GM06990 (cell line): ENCODE results near the gene SPTBN5.

Source experiments
- DNase-seq: peaks from one replicate; pipeline ENCODE4 v3.0.0-alpha.2; 2011; ENCODE audit not compliant: insufficient read length; ENCODE audit errors: extremely low read depth
- H3K27me3 ChIP-seq: replicated peaks from 2 replicates; pipeline ENCODE4 v1.6.0; 2011; ENCODE audit warnings: low read length; ENCODE audit not compliant: control insufficient read depth, insufficient read depth
- H3K36me3 ChIP-seq: 2 replicates; pipeline ENCODE4 v1.5.1; 2011; ENCODE audit warnings: low read length; ENCODE audit not compliant: control insufficient read depth, insufficient read depth
- H3K4me3 ChIP-seq: replicated peaks from 2 replicates; pipeline ENCODE4 v1.5.1; 2011; ENCODE audit warnings: low read depth, mild to moderate bottlenecking, control low read depth, low read length
- TF ChIP-seq, protein P1 (sequence below): IDR thresholded peaks from 2 replicates; pipeline ENCODE4 v1.5.1; 2011; ENCODE audit warnings: low read length, control low read depth, mild to moderate bottlenecking, inconsistent platforms; ENCODE audit not compliant: insufficient read depth, poor library complexity, severe bottlenecking

Gene SPTBN5

DNA sequence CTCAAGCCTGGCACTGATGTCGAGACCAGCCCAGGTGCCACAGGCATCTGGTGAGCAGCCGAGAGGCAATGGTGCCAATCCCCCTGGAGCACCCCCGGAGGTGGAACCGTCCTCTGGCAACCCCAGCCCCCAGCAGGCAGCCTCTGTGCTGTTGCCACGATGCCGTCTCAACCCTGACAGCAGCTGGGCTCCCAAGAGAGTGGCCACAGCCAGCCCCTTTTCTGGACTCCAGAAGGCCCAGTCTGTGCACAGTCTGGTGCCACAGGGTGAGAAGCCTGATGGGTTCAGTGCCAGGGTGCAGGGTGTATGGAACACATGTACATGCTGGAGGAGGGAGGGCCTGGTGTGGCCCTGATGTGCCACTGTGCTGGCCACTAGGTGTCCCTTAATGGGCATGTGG is 70.9 kb downstream of the SPTBN5 start:
- Histone ChIP-seq H3K36me3 (peaks cover 26% of the 10 kb centered on the region), H3K4me3 (no peak overlapping the region), H3K27me3 (no peaks in the 10 kb centered on the region)
- DNase-seq: no peak
- TF ChIP-seq, protein P1, sequence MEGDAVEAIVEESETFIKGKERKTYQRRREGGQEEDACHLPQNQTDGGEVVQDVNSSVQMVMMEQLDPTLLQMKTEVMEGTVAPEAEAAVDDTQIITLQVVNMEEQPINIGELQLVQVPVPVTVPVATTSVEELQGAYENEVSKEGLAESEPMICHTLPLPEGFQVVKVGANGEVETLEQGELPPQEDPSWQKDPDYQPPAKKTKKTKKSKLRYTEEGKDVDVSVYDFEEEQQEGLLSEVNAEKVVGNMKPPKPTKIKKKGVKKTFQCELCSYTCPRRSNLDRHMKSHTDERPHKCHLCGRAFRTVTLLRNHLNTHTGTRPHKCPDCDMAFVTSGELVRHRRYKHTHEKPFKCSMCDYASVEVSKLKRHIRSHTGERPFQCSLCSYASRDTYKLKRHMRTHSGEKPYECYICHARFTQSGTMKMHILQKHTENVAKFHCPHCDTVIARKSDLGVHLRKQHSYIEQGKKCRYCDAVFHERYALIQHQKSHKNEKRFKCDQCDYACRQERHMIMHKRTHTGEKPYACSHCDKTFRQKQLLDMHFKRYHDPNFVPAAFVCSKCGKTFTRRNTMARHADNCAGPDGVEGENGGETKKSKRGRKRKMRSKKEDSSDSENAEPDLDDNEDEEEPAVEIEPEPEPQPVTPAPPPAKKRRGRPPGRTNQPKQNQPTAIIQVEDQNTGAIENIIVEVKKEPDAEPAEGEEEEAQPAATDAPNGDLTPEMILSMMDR: no peak

DNA sequence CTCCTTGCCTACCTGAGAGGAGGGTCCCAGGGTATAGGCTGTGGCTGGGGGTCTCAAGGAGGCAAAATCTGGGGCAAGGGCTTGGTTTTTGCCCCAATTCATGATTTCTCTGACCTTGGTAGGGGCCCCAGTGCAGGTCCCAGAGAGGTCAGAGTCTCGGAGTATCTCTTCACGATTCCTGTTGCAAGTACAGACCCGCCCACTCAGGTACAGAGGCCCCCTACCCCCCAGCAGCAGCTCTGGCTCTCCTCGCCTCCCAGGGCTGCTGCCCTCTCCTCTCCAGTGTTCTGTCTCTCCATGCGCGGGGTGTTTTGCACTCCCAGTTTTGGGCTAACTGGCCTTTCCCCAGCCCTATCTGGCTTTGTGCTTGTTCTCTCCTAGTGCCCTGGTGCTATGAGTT is 71.4 kb downstream of the SPTBN5 start:
- H3K36me3 ChIP-seq: peaks cover 27% of the 10 kb centered on the region
- H3K4me3 ChIP-seq: no peak overlapping the region
- TF ChIP-seq, protein P1: no peak
- H3K27me3 ChIP-seq: no peaks in the 10 kb centered on the region
- no peak for DNase-seq

DNA sequence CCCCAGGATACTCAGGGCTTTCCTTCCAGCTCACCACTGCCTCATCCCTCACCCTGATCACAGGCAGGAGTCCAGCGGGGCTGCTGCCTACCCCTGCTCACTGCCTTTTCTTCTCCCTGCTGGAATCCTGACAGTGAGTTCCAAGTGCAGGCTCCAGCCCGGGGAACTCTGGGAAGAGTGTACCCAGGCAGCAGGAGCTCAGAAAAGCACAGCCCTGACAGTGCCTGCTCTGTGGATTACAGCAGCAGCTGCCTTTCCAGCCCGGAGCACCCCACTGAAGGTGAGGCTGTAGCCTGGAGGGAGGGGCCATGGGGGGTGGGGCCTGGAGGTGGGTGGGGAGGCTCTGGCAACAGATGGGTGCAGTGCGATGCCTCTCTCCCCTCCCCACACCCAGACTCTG is 72.0 kb downstream of the SPTBN5 start:
- TF ChIP-seq, protein P1: no peak
- no peak for DNase-seq
- Histone ChIP-seq H3K4me3 (no peak overlapping the region), H3K36me3 (peaks cover 33% of the 10 kb centered on the region), H3K27me3 (no peaks in the 10 kb centered on the region)

DNA sequence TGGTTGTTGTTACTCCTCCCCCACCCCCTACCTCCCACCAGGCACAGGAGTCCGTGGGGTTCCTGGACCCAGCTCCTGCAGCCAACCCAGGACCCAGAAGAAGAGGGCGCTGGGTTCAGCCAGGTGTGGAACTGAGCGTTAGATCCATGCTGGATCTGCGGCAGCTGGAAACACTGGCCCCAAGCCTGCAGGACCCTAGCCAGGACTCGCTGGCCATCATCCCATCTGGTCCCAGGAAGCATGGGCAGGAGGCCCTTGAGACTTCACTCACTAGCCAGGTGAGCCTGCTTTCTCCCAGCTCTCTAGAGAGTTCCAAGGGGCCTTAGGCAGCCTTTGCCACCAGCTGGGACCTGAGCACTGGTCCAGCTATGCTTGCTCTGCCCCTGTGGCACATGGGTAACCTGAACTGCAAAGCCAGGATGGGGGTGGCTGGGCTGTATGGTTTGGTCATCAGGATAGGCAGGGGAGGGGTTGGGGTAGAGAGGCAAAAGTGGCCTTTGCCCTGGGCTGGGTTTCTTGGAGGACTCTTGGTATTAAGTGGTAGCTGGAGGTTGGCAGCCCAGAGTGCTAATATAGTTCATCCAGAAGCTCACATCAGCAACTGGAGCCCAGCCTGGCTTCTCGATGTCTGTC is 72.9 kb downstream of the SPTBN5 start:
- Histone ChIP-seq H3K4me3 (no peak overlapping the region), H3K27me3 (no peaks in the 10 kb centered on the region), H3K36me3 (peaks cover 36% of the 10 kb centered on the region)
- no peak for DNase-seq
- TF ChIP-seq, protein P1: no peak

DNA sequence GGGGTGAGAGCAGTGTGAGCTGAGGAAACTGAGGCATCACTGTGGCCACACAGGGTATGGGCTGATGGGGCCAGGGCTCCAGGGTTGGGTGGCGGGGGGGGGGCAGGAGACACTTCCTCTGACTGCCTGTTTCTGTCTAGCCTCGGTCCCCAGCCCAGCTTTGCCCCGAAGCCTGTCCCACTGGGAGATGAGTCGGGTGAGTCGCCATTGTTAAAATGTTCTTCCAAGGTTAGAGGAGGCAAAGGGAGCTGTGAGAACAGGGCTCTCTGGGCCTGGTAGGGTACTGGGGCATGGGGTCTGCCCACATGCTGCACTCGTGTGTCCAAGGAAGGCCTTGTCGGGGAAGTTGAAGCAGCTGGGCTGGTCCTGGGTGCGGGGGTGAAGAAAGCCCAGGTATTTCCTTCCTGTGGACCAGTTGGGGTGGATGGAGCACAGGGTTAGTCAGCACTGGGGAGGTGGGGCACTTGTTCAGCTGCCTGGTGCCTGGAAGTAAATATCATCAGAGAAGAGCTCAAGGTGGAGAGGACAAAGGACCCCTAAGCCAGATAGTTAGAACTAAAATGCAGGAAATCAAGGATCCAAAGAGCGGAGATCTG is 74.3 kb downstream of the SPTBN5 start:
- no peak for DNase-seq
- H3K4me3 ChIP-seq: no peak overlapping the region
- TF ChIP-seq, protein P1: no peak
- H3K36me3 ChIP-seq: peaks cover 32% of the 10 kb centered on the region
- no peaks in the 10 kb centered on the region for H3K27me3 ChIP-seq
